ENCODE data around the gene TERT.

Gene TERT

GRCh38 chr5:1206521-1207412 is 88.1 kb downstream of the TERT start:
- DNase-seq (ENCODE audit: low spot score) = no peak

DNA sequence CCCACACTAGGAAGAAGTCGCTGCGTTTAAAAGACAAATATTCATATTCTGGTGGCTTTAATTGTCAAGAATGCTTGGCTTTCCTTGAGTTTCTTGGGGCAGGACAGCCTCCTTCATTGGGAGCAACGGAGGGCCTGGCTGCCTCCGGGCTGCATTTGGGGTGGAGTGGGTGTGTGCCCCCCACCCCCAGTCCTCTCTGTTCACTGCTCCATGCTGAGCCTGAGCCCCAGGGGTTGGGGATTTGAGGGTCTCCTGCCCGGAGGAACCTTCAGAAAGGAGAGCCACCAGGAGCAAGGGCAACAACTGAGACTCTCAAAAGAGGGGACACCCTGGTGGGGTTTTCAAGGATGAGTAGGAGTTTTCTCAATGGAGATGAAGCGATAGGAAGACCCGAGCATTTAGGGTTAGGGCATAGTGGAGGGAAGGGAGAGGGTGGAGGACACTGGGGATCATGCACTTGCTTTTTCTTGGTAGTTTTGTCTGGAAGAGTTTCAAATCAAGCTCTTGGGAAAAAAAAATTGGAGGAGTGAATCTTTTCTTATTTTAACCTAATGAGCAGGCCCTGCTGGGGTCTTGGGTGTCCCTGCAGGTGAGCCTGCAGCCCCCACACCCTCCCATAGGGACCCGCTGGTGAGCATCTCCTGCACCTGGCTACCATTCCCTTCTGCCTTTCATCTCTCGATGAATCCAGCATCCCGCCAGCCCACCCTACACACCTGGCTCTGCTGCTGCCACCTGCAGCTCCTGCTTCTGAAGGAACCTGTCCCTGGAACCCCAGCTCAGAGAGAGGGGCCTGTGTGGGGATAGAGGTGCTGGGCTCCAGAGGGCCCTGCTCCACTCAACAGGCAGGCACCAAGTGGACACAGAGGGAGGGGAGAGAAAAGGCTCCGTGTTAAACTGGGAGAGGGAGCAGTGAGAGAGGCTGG is 89.3 kb downstream of the TERT start:
- DNase-seq (ENCODE audit: low spot score) = no peak

- peak; percentile 28 for DNase-seq (ENCODE audit: low spot score)
Measured at GRCh38 chr5:1204693-1205242, 90.1 kb downstream of the TERT start.

GRCh38 chr5:1203968-1204692 is 90.7 kb downstream of the TERT start:
- DNase-seq (ENCODE audit: low spot score) = no peak

DNA sequence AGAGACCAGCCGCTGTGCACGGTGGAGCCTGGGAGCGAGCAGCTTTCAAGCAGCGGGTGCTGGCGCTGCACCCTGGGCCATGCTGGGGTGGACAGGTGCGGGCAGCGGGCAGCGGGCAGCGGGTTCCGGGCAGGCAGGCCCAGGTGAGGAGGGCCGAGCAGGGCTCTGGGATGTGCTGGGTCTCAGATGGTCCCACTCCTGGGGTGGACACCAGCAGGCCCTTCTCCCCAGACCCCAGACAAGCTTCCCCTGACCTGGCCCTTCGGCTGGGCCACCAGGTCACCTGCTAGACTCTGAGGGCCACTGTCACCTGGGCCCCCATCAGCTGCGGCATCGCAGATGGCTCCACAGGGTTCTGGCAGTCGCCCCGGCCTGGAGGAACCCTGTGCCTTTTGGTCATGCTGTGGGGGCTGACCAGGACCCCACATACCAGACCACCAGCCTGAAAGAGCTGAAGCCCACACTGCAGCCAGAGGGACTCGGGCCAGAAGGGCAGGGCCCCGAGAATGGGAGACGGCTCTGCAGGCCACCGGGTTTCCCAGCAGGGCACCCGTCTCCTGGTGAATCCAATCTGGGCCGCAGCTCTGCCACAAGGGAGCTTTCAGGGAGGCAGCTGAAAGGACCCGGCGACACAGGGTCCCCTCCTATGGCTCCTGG is 91.4 kb downstream of the TERT start:
- DNase-seq (ENCODE audit: low spot score) = no peak
